DLD1 (cell line): ENCODE measurements around the gene GAL3ST3.
"Not testable (repeated sequence)": the region's sequence is repeated elsewhere in the genome, so short reads cannot be mapped to it uniquely, and the experiment has no call there.

Experiments
- in situ Hi-C: cut with HindIII; loops from 2 replicates; pipeline ENCODE4 v1.10.0; 2017; ENCODE audit warnings: low sequenced_read_pairs

GAL3ST3 gene

GRCh38 chr11:66015936-66016792 lies 32.8 kb downstream of the GAL3ST3 start:
- in situ Hi-C loops = no loop called here

- in situ Hi-C loops = no loop called here
These were observed 33.5 kb downstream of the GAL3ST3 start for GRCh38 chr11:66015454-66015881.

- in situ Hi-C loops = no loop called here
These were observed 34.0 kb downstream of the GAL3ST3 start for GRCh38 chr11:66014804-66015453.

GRCh38 chr11:66013762-66014100 lies 35.2 kb downstream of the GAL3ST3 start:
- in situ Hi-C loops = no loop called here

- in situ Hi-C loops = no loop called here
These were observed 35.8 kb downstream of the GAL3ST3 start for GRCh38 chr11:66012946-66013761.

- in situ Hi-C loops = no loop called here
These were observed 36.5 kb downstream of the GAL3ST3 start for GRCh38 chr11:66012371-66012945.

- in situ Hi-C loops = no loop called here
These were observed 37.1 kb downstream of the GAL3ST3 start, which contains the start of gene CST6 for GRCh38 chr11:66011785-66012303. CST6 (plus strand) TSS chr11:66012008; CDS start chr11:66012045, 37 bp downstream.

GRCh38 chr11:66011239-66011784 lies 37.6 kb downstream of the GAL3ST3 start:
- in situ Hi-C loops = no loop called here

- in situ Hi-C loops = not testable (repeated sequence)
These were observed 38.9 kb downstream of the GAL3ST3 start for GRCh38 chr11:66010036-66010435.

- in situ Hi-C loops = no loop called here
These were observed 40.4 kb downstream of the GAL3ST3 start for GRCh38 chr11:66008468-66009101.

- in situ Hi-C loops = no loop called here
These were observed 40.9 kb downstream of the GAL3ST3 start for GRCh38 chr11:66008095-66008467.

- in situ Hi-C loops = no loop called here
These were observed 41.7 kb downstream of the GAL3ST3 start for GRCh38 chr11:66007201-66007634.

GRCh38 chr11:66006891-66007176 lies 42.1 kb downstream of the GAL3ST3 start:
- in situ Hi-C loops = no loop called here

GRCh38 chr11:66006134-66006890 lies 42.6 kb downstream of the GAL3ST3 start:
- in situ Hi-C loops = no loop called here

- in situ Hi-C loops = no loop called here
These were observed 44.8 kb downstream of the GAL3ST3 start for GRCh38 chr11:66004186-66004585.

GRCh38 chr11:66003291-66003690 lies 45.7 kb downstream of the GAL3ST3 start:
- in situ Hi-C loops = no loop called here

GRCh38 chr11:66002648-66003225 lies 46.2 kb downstream of the GAL3ST3 start:
- in situ Hi-C loops = no loop called here

- in situ Hi-C loops = no loop called here
These were observed 46.9 kb downstream of the GAL3ST3 start, which contains the start of the genes BANF1 and EIF1AD for GRCh38 chr11:66001942-66002647. BANF1 (plus strand) TSS chr11:66002503; CDS start chr11:66003251, 748 bp downstream. EIF1AD (minus strand) TSS chr11:66002157; CDS start chr11:66000389, 1,768 bp downstream.
